Right cardiac atrium (tissue), 5 donors: ENCODE measurements around the gene DLGAP4. TPM values are rescaled to one million over a fixed set of nuclear protein-coding genes. Genes with fewer than 3 reads are reported as not detected.
"Not testable (repeated sequence)": the region's sequence is repeated elsewhere in the genome, so short reads cannot be mapped to it uniquely, and the experiment has no call there.

ENCODE experiments used
- ATAC-seq, 2 donors: fragments of 200-7000 bp; cut with Tn5 transposase; one replicate each; pipeline versions ENCODE4 v1.8.0 to v1.9.1; 2020; ENCODE audit warnings: moderate library complexity in 2 of 2, mild to moderate bottlenecking in 1 of 2
- DNase-seq, 3 donors: peaks; one replicate each; pipeline ENCODE4 v3.0.0-alpha.2; 2020
- H3K27ac ChIP-seq: one replicate; pipeline ENCODE4 v1.5.1; 2013; ENCODE audit warnings: mild to moderate bottlenecking, low read length, control low read depth, moderate library complexity
- H3K27me3 ChIP-seq: one replicate; pipeline ENCODE4 v1.6.1; 2013; ENCODE audit not compliant: control insufficient read depth, insufficient read depth
- H3K4me1 ChIP-seq: one replicate; pipeline ENCODE4 v1.6.1; 2013; ENCODE audit warnings: low read length; ENCODE audit not compliant: control insufficient read depth, insufficient read depth
- H3K4me3 ChIP-seq: one replicate; pipeline ENCODE4 v1.5.1; 2013; ENCODE audit warnings: low read length, control low read depth
- H3K9me3 ChIP-seq: one replicate; pipeline ENCODE4 v1.6.1; 2013; ENCODE audit warnings: low read length; ENCODE audit not compliant: control insufficient read depth
- WGBS: extraction: QIAGEN DNeasy Blood & Tissue Kit; methylation state at CpG from one replicate; pipeline ENCODE4 v1.1.7; 2013; 5-methylcytosine and 5-hydroxymethylcytosine counted together
- intact Hi-C, 4 donors: fragments of 100-400 bp; cut with DNase I; formaldehyde crosslinking; loops; one replicate each; pipeline versions ENCODE4 v1.11.0 to v1.14.0; 2022 to 2023
- polyA plus RNA-seq: library from polyadenylated mRNA; stranded (reverse); fragments of 200-250 nt; gene quantifications from one replicate; pipeline ENCODE4 v1.2.3, GENCODE V29; 2013
- total RNA-seq, 4 donors: library from RNA; stranded (reverse); fragmentation: NEBNext Ultra II Directional; extraction: Animal tissue kit (Norgen Biotek cat#: 25700); gene quantifications; one replicate each; pipeline ENCODE4 v1.2.1, GENCODE V29; 2021
- donor health status: healthy with polysubstance abuse.
- donor health status: DM: no; HTN: yes; CAD: no.
- donor health status: DM: no; HTN: no; CAD: no.
- donor health status: DM: no; HTN: yes; CAD: no; lungs with severe emphysema.
- donor health status: DM: yes; HTN: yes; CAD: no.

DLGAP4 gene
- total and polyA plus RNA-seq, 5 donors: 40.7 to 60.5 (median 42.8) TPM

DNA sequence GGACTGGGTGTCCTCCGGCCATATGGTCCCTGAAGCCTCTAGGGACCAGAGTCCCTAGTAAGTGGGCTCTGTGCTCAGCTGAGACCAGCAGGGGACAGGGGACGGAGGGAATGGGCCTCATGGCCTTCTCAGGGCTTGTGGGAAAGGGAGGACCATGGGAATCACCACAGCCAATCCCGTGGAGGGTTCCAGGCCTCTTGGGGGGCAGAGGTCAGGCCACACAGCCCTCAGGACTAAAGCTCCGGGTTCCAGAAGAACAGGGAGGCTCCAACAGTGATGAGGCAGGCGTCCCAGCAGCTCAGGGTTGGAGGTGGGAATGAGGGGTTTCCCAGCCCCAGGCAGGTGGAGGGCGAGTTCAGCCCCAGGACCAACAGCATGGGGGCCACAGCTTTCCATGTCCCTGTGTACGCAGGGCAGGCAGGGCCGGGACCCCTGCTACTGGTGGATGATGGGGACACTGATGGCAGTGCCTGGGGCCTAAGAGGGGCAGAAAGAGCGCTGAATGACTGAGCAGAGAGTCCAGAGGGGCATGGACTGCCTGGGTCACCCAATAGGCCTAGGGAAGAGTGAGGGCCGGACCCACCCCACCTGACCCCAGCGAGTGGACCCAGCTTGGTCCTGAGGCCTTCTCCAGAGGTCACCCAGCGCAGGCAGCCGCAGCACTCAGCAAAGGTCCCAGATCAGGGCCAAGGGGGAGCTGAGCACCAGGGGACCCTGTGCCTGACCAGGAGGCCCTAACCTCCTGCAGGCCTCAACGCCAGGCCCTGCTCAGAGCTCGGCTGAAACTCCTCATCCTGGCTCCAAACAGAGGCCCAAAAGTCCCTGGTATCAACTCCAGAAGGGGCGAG lies 244.0 kb downstream of the DLGAP4 start:
- H3K4me1 ChIP-seq: no peaks in the 10 kb centered on the region
- ATAC-seq: peak; percentile 38 to 48
- DNase-seq: peak in 2 of 3 donors; percentile 64 to 68
- H3K27me3 ChIP-seq: no peaks in the 10 kb centered on the region
- H3K9me3 ChIP-seq: no peaks in the 10 kb centered on the region
- intact Hi-C loops: no loop called here
- peak overlapping the region; percentile 31 for H3K27ac ChIP-seq
- 65% methylated on average over 16 of the region's 16 CpGs for WGBS
- H3K4me3 ChIP-seq: no peak overlapping the region

DNA sequence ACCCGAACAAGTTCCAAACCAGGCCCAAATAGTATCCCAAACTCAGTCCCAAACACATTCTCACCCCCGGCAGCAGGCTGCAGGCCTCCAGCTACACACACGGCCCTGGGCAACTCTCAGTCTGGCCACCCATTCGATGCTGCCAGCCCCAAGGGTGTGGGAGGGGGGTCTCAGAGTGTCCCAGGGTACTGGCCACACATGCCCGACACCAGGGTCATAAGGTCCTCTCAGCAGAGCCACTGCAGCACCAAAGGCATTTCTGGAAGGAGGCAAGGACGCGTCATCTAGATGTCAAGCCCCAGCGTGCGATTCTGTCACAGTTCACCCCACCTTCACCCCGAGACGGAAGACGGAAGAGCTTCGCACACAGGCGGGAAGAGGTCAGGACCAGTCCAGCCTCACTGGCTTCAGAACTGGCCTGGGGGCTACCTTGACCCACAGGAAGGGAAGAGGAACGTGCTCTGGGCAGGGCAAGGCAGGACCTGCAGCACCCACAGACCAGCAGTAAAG lies 244.7 kb downstream of the DLGAP4 start:
- Histone ChIP-seq H3K27me3 (no peaks in the 10 kb centered on the region), H3K4me3 (no peak overlapping the region), H3K9me3 (no peaks in the 10 kb centered on the region), H3K27ac (peak overlapping the region; percentile 31), H3K4me1 (no peaks in the 10 kb centered on the region)
- peak; percentile 51 to 61 for ATAC-seq
- DNase-seq: peak in 2 of 3 donors; percentile 57 to 69
- 39% methylated on average over 15 of the region's 15 CpGs for WGBS
- intact Hi-C loops: no loop called here

DNA sequence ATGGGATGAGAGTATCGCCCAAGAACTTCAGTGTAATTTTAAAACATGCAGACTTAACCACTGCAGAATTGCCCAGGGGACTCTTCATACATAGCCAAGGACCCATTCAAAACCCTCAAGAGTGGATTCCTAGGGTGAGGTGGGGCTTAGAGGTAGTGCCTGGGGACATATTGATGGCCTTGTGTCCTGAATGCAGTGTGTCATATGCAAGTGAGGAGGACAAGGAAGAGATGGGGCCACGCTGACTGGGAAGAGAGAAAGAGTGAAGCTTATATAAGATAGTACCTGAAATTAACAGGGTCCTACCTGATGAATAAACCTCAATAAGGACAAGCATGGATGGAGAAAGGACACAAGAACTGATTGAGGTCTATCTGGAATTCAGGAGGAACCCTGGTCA lies 249.1 kb downstream of the DLGAP4 start:
- H3K27me3 ChIP-seq: no peaks in the 10 kb centered on the region
- no peak overlapping the region for H3K27ac ChIP-seq
- no peak for ATAC-seq
- WGBS: 96% methylated on average over 2 of the region's 2 CpGs
- H3K9me3 ChIP-seq: no peaks in the 10 kb centered on the region
- H3K4me1 ChIP-seq: no peaks in the 10 kb centered on the region
- no peak overlapping the region for H3K4me3 ChIP-seq
- intact Hi-C loops: loop anchor here in 3 of 4 donors (5.0 kb wide), 1 partner anchor 37 kb away; no protein-coding TSS in a partner anchor
- DNase-seq: no peak

DNA sequence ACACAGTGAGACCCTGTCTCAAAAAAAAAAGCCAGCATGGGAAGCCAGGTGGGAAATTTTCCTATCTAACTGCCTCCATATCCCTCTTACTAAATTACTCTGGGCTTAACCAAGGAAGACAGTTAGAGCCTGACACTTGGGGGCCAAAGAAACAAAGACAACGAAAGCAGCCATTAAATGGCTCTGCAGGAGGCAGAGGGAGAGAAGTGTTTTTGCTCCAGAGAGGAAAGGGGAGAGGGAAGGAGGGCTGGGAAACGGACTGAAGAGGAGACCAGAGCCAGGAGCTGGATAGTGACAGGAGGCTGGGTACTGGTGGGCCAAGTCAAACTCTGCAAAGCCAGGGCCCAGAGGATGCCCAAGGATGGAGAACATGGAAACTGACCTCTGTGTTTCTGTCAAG lies 256.6 kb downstream of the DLGAP4 start:
- no peak overlapping the region for H3K4me3 ChIP-seq
- H3K9me3 ChIP-seq: no peaks in the 10 kb centered on the region
- no peaks in the 10 kb centered on the region for H3K27me3 ChIP-seq
- DNase-seq (peak in 1 of 3 donors; percentile 5), ATAC-seq (no peak)
- intact Hi-C loops: no loop called here
- 79% methylated on average over 2 of the region's 2 CpGs for WGBS
- no peaks in the 10 kb centered on the region for H3K4me1 ChIP-seq
- H3K27ac ChIP-seq: no peak overlapping the region

DNA sequence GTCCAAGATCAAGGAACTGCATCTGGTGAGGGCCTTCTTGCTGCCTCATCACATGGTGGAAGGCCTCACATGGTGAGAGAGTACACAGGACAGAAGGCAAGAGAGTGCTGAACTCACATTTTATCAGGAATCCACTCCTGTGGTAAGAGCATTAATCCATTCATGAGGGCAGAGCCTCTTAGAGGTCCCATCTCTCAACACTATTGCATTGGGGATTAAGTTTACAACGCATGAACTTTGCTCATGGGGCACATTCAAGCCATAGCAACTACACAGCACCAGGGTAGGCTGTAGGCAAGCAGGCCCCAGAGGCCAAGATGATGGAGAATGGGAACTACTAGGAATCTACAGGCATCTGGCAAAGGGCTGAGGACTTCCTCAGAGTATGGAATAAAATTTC lies 257.2 kb downstream of the DLGAP4 start:
- H3K27me3 ChIP-seq: no peaks in the 10 kb centered on the region
- no peaks in the 10 kb centered on the region for H3K9me3 ChIP-seq
- ATAC-seq (no peak), DNase-seq (no peak)
- no peak overlapping the region for H3K27ac ChIP-seq
- WGBS: 92% methylated on average over 1 of the region's 1 CpG
- no peaks in the 10 kb centered on the region for H3K4me1 ChIP-seq
- H3K4me3 ChIP-seq: no peak overlapping the region
- intact Hi-C loops: no loop called here

DNA sequence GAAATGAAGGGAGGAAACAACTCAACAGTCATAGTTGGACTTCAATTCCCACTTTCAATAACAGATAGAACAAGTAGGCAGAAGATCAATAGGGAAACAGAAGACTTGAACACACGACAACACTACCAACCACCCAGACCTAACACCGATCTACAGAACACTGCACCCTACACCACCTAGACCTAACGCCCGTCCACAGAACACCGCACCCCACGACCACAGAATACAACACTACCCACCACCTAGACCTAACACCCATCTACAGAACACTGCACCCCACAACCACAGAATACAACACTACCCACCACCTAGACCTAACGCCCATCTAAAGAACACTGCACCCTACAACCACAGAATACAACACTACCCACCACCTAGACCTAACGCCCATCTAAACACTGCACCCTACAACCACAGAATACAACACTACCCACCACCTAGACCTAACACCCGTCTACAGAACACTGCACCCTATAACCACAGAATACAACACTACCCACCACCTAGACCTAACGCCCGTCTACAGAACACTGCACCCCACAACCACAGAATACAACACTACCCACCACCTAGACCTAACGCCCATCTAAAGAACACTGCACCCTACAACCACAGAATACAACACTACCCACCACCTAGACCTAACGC lies 258.1 kb downstream of the DLGAP4 start:
- ATAC-seq, H3K27ac ChIP-seq, intact Hi-C loops, DNase-seq, H3K4me3 ChIP-seq, H3K9me3 ChIP-seq, H3K4me1 ChIP-seq, H3K27me3 ChIP-seq: not testable (repeated sequence)
- WGBS: 96% methylated on average over 13 of the region's 13 CpGs

DNA sequence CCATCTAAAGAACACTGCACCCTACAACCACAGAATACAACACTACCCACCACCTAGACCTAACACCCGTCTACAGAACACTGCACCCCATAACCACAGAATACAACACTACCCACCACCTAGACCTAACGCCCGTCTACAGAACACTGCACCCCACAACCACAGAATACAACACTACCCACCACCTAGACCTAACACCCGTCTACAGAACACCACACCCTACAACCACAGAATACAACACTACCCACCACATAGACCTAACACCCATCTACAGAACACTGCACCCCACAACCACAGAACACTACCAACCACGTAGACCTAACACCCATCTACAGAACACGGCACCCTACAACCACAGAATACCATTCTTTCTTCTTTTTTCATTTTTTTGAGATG lies 258.6 kb downstream of the DLGAP4 start:
- H3K27me3 ChIP-seq, intact Hi-C loops, H3K4me1 ChIP-seq, H3K4me3 ChIP-seq, ATAC-seq, H3K27ac ChIP-seq, DNase-seq, H3K9me3 ChIP-seq: not testable (repeated sequence)
- 94% methylated on average over 6 of the region's 6 CpGs for WGBS

DNA sequence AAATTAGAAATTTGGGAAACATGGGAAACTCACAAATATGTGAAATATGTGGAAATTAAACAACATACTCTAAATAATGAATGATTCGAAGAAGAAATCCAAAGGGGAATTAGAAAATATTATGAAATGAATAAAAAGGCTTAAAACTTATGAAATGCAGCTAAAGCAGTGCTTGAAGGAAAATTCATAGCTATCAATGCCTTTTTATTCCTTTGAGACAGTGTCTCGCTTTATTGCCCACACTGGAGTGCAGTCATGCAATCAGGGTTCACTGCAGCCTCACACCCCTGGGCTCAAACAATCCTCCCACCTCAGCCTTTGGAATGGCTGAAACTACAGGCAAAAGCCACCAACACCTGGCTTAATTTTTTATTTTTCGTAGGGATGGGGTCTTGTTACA lies 259.4 kb downstream of the DLGAP4 start:
- ATAC-seq: no peak
- H3K9me3 ChIP-seq: no peaks in the 10 kb centered on the region
- WGBS: 93% methylated on average over 3 of the region's 3 CpGs
- H3K4me3 ChIP-seq: no peak overlapping the region
- no peak overlapping the region for H3K27ac ChIP-seq
- H3K27me3 ChIP-seq: no peaks in the 10 kb centered on the region
- no peak for DNase-seq
- no peaks in the 10 kb centered on the region for H3K4me1 ChIP-seq
- intact Hi-C loops: no loop called here

DNA sequence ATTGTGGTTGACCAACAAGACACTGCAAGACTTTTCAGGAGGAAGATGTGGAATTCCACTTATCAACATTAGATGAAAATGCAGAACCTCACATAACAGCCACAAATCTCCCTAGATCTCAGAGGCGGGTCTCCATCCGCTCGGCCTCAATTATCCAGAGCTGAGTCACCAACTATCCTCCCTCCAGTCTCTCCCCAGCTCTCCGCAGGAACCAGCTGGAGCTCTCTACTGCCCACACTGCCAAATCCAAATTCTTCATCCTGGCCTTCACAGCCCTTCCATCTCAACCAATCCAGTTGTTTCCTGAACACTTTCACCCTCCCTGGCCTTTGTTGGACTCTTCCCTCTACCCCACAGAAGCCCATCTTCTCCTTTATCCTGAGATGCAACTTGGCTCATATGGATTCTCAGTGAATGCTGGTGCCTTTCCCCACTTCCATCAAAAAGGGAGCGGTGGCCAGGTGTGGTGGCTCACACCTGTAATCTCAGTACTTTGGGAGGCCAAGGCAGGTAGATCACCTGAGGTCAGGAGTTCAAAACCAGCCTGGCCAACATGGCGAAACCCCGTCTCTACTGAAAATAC lies 263.8 kb downstream of the DLGAP4 start:
- ATAC-seq: no peak
- WGBS: 63% methylated on average over 7 of the region's 7 CpGs
- DNase-seq: no peak
- intact Hi-C loops: no loop called here
- Histone ChIP-seq H3K4me3 (no peak overlapping the region), H3K27ac (no peak overlapping the region), H3K27me3 (no peaks in the 10 kb centered on the region), H3K9me3 (no peaks in the 10 kb centered on the region), H3K4me1 (no peaks in the 10 kb centered on the region)

DNA sequence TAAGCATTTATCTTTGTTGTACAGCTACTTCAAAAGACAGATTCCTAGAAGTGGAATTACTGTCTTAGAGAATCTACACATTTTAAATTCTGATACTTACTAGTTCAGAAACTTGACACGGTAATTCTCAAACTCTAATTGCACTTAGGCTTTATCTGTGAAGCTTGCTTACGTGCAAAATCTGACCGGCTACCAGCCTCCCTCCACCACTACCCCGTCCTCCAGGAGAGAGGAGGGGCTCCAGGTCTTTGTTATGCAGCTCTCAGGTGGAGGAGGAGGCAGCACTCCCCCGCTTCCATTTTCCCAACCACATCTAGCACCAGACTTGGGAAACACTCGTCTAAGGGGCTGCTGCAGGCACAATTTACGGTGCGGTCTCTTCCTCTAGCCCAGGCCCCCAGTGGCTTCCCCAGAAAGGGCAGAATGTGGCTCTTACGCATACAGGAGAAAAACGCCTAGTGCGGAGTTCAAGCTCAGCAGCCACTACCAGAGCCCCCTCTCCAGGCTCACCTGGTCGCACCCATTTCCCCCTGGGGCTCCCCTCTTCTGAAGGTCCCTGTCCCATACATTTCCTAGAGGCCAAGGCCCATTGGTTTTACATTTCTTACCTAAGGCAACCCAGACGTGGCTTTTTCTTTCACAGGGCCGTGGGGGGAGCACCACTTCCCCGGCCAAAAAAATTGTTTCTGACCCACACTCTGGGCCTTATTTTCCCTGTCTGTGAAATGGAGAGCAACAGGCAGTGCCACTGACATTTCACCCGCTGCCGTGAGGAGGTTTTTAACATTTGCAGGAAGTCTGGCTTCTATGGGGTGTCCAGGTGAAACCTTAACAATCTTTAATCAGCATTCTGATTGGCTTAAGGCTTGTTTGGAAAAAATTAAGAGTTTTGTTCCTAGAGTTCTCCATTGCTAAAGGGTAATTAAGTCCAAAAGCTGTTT lies 265.7 kb downstream of the DLGAP4 start:
- peak overlapping the region; percentile 92 for H3K27ac ChIP-seq
- H3K4me1 ChIP-seq: peaks cover 3% of the 10 kb centered on the region
- no peaks in the 10 kb centered on the region for H3K9me3 ChIP-seq
- no peak for DNase-seq
- WGBS: 53% methylated on average over 17 of the region's 17 CpGs
- no peak for ATAC-seq
- H3K27me3 ChIP-seq: no peaks in the 10 kb centered on the region
- intact Hi-C loops: no loop called here
- H3K4me3 ChIP-seq: no peak overlapping the region
